Erythroblast (primary cell): Measurements from ENCODE around the gene ARPC5L.

Experiments
- DNase-seq, 2 experiments: peaks; one replicate each; lab custom pipeline; 2025; lab: John Stamatoyannopoulos, UW
- GATA1 ChIP-seq: IDR thresholded peaks from 2 replicates; pipeline ENCODE4 v1.6.1; 2011; ENCODE audit warnings: low read depth, mild to moderate bottlenecking, control low read depth, low read length, moderate library complexity
- POLR2A ChIP-seq: IDR thresholded peaks from 2 replicates; pipeline ENCODE4 v1.6.1; 2011; ENCODE audit warnings: mild to moderate bottlenecking, low read length

ARPC5L gene

DNA sequence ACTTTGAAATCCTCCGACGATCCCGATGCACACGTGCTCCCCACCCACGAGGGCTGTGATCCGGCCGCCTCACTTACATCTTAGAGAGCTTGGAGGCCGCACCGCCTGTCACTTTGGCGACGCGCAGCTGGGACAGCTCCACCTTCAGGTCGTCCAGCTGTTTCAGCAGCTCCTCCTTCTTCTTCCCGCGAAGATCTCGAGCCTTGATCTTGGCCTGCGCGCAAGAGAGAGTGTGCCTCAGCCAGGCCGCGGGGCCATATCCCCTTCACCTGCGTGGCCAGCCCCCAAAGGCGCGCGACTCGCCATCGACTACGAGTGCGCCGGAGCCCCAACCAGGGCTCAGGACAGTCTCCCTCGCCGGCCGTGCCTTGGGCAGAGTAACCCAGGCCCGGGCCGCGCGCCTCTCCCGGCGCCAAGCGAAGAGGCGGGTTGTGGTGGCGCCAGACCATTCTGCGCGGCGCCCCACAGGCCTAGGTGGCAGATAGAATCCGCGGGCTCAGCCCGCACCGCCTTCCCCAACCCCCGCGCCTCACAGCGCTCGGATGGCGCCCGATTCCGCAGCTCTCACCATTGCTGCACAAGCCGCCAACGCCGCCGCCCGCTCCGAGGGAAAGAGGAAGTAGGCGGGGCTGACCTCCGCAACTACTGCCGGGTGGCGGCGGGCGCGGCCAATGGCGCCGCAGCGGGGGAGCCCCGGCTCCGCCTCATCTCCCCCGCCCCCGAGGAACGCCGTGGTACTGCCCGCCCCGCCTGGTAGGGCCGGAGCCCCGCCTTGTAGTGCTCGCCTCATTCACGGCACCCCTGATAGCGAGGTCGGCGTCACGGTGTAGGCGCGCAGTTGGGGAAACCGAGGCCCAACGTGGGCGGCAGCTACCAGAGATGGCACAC, at the start of gene ARPC5L, which contains the start of gene RPL35:
TSS of gene ARPC5L (plus strand) at position 789 of the 888 bp plus-strand sequence. CDS start 7,161 bp downstream, outside the sequence.
TSS of gene RPL35 (minus strand) at position 616 of the 888 bp plus-strand sequence. CDS start at position 571, 45 bp downstream.
- peak; percentile 97 to 98 for DNase-seq

DNA sequence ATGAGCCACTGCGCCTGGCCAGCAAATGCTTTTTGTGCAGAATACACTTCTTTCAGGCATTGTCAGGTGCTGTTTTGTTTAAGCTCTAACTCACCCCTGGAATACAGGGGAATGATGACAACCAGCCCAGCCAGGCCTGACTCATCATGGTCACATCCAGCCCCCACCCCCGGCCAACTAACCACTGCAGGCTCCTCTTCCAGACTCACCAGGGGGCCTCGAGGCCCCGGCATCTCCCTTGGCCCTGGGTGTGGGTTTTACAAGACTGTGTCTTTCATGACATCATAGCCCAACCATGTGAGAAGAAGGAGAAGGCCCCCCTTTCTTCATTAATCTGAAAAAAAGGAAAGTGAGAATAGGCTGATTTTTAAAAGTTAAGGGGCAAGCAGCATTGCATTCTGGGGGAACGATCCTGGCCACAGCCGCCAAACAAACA, 49.5 kb upstream of the ARPC5L start:
- no peak for TF ChIP-seq GATA1
- TF ChIP-seq POLR2A: no peak
- no peak for DNase-seq

More for the DNA sequence above, at the start of gene ARPC5L, which contains the start of gene RPL35:
- TF ChIP-seq POLR2A (peak; percentile 91), GATA1 (peak; percentile 49)

GRCh38 chr9:124813041-124813440, 48.9 kb upstream of the ARPC5L start:
- DNase-seq: no peak
- TF ChIP-seq GATA1 (no peak), POLR2A (no peak)

DNA sequence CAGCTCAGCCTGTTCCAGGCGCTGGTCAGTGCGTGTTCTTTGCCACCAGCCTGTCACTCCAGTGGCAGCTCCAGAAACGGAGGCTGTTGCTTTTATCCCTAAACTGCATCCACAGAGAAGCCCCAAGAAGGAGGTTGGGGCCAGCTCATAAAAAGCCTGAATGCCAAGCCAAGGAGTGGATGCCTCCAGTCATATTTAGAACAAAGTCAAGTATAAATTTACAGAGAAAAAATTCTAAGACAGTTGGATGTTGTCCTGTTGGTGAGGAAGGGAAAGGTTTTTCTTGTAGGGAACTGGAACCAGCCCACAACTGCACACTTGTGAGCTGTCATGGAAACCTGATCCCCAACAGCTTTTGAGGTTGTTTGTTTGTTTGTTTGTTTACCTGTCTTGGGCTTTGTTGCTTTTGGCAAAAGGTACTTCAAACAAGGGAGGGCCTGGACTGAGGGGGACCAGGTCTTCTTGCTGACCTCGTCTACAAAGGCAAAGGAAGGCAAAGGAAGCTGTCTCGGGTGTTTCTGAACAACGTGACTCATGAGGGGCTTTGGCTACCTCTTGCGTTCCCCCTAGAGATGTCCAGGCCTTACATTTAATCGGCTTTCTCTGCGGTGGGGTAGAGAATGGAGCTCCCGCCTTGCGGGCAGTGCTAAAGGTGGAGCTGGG, 48.3 kb upstream of the ARPC5L start:
- DNase-seq: no peak
- TF ChIP-seq POLR2A (no peak), GATA1 (no peak)

- DNase-seq: no peak
- no peak for TF ChIP-seq POLR2A
- TF ChIP-seq GATA1: no peak
These were observed 47.8 kb upstream of the ARPC5L start for GRCh38 chr9:124814164-124814535.

DNA sequence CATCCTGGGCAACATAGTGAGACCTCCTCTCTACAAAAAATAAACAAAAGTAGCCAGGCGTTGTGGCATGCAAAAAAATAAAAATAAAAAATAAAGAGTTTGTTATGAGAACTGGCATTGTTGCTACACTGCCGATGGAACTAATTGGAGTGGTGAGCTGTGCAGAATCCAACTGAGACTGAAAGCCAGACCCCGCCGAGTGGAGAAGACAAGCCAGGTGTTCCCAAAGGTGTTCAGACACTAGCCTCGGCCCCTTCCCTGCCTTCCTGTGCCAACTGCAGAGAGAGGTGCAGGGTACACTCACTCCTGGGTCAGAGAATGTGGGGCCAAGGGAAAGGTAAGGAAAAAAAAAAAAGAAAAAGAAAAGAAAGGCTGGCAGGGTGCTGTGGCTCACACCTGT, 46.3 kb upstream of the ARPC5L start:
- TF ChIP-seq POLR2A (no peak), GATA1 (no peak)
- no peak for DNase-seq

GRCh38 chr9:124818431-124819281, 43.3 kb upstream of the ARPC5L start:
- TF ChIP-seq GATA1 (no peak), POLR2A (no peak)
- peak in 1 of 2 experiments; percentile 19 for DNase-seq

DNA sequence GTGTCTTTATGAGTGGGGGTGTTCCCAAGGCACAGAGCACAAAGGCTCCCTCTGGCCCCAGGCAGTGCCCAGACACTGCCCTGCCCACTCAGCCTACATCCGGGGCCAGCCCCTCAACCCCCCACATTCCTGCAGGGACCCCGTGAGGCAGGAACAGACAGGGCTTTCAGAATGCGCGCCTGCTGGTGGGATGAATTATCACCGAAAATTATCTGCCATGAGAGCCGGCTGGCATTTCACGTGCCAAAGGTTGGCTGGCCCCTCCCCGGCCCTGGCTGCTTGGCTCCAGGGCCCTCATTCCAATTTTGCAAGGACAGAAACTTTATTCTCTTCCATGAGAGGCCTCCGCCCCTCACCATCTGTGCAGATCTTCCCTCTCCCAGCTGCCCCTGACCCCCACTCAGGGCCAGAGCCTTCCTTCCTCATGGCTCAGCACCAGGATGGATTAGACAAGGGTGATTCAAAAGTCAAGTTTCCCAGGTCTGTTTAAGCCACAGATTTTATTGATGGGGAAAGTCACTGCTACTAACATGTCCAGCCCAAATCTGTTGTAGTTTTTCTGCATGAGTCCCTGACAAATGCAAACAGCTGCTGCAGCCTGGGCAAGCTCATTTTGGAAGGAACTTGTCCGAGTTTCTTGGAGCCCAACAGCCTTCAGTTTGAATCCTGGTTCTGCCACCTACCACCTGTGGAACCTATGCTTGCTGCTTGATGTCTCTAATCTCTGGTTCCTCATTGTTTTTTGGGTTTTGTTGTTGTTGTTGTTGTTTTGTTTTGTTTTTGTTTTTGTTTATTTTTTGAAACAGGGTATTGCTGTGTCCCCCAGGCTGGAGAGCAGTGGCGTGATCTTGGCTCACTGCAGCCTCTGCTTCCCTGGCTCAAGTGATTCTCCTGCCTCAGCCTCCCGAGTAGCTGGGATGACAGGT, 41.0 kb upstream of the ARPC5L start:
- TF ChIP-seq POLR2A: no peak
- no peak for TF ChIP-seq GATA1
- no peak for DNase-seq

DNA sequence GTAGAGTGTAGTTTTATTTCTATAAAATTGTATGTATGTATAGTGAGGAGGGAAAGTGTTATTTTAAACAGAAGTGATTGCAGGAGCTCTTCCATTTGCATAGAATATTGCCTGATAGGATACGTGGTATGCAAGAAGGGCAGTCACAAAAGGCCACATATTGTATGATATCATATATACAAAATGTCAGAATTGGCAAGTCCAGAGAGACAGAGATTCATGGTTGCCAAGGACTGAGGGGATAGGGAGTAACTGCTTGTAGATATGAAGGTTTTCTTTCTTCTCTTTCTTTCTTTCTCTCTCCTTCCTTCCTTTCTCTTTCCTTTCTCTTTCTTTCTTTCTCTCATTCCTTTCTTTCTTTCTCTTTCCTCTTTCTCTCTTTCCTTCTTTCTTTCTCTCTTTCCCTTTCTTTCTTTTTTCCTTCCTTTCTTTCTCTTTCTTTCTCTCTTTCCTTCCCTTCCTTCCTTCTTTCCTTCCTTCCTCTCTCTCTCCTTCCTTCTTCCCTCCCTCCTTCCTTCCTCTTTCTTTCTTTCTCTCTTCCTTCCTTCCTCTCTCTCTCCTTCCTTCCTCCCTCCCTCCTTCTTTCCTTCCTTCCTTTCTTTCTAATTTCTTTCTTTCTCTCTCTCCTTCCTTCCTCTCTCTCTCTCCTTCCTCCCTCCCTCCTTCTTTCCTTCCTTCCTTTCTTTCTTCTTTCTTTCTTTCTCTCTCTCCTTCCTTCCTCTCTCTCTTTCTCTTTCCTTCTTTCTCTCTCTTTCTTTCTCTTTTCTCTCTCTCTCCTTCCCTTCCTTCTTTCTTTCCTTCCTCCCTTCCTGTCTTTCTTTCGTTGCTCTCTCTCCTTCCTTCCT, 33.2 kb upstream of the ARPC5L start:
- no peak for DNase-seq
- TF ChIP-seq POLR2A (no peak), GATA1 (no peak)

GRCh38 chr9:124829334-124829669, 32.6 kb upstream of the ARPC5L start:
- TF ChIP-seq POLR2A (no peak), GATA1 (no peak)
- no peak for DNase-seq

- DNase-seq: no peak
- TF ChIP-seq POLR2A (no peak), GATA1 (no peak)
These were observed 31.3 kb upstream of the ARPC5L start for GRCh38 chr9:124830593-124830992.
